Left ventricle myocardium inferior (tissue), 1 donor: ENCODE results near the gene TBC1D22A. TPM values are rescaled to one million over a fixed set of nuclear protein-coding genes. Genes with fewer than 3 reads are reported as not detected.

Experiments used
- DNase-seq: peaks from one replicate; pipeline ENCODE4 v3.0.0-alpha.2; 2020
- H3K27ac ChIP-seq: fragments of 200-600 bp; replicated peaks from 2 replicates; pipeline ENCODE4 v1.8.0; 2021
- H3K27me3 ChIP-seq: fragments of 200-600 bp; 2 replicates; pipeline ENCODE4 v1.8.0; 2021; ENCODE audit warnings: low read depth
- H3K36me3 ChIP-seq: fragments of 200-600 bp; 2 replicates; pipeline ENCODE4 v1.8.0; 2021
- H3K4me1 ChIP-seq: fragments of 200-600 bp; 2 replicates; pipeline ENCODE4 v1.8.0; 2021
- H3K4me3 ChIP-seq: fragments of 200-600 bp; 2 replicates; pipeline ENCODE4 v1.8.0; 2021; ENCODE audit warnings: mild to moderate bottlenecking, moderate library complexity
- H3K9me3 ChIP-seq: fragments of 200-600 bp; replicated peaks from 2 replicates; pipeline ENCODE4 v1.8.0; 2021
- intact Hi-C: fragments of 100-400 bp; cut with micrococcal nuclease; formaldehyde crosslinking; loops from one replicate; pipeline ENCODE4 v1.11.0; 2022
- total RNA-seq: library from RNA; stranded (reverse); fragmentation: NEBNext Ultra II Directional; extraction: Animal tissue kit (Norgen Biotek cat#: 25700); gene quantifications from one replicate; pipeline ENCODE4 v1.2.1, GENCODE V29; 2021
- TF ChIP-seq, protein P1 (sequence below): fragments of 200-600 bp; IDR thresholded peaks from 2 replicates; pipeline ENCODE4 v1.8.0; 2021; ENCODE audit warnings: antibody characterized with exemption, mild to moderate bottlenecking, borderline replicate concordance
- donor health status: DM: no; HTN: yes; CAD: no; lungs with severe emphysema.

The TBC1D22A gene
- total RNA-seq, 1 donor from 2014 or later: 16.2 TPM

GRCh38 chr22:46958191-46958590 lies 195.7 kb downstream of the TBC1D22A start:
- intact Hi-C loops: no loop called here
- H3K4me3 ChIP-seq: no peak overlapping the region
- TF ChIP-seq, protein P1, sequence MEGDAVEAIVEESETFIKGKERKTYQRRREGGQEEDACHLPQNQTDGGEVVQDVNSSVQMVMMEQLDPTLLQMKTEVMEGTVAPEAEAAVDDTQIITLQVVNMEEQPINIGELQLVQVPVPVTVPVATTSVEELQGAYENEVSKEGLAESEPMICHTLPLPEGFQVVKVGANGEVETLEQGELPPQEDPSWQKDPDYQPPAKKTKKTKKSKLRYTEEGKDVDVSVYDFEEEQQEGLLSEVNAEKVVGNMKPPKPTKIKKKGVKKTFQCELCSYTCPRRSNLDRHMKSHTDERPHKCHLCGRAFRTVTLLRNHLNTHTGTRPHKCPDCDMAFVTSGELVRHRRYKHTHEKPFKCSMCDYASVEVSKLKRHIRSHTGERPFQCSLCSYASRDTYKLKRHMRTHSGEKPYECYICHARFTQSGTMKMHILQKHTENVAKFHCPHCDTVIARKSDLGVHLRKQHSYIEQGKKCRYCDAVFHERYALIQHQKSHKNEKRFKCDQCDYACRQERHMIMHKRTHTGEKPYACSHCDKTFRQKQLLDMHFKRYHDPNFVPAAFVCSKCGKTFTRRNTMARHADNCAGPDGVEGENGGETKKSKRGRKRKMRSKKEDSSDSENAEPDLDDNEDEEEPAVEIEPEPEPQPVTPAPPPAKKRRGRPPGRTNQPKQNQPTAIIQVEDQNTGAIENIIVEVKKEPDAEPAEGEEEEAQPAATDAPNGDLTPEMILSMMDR: no peak
- no peaks in the 10 kb centered on the region for H3K27me3 ChIP-seq
- H3K4me1 ChIP-seq: no peaks in the 10 kb centered on the region
- H3K9me3 ChIP-seq: no peaks in the 10 kb centered on the region
- DNase-seq: no peak
- no peaks in the 10 kb centered on the region for H3K36me3 ChIP-seq
- H3K27ac ChIP-seq: no peak overlapping the region

DNA sequence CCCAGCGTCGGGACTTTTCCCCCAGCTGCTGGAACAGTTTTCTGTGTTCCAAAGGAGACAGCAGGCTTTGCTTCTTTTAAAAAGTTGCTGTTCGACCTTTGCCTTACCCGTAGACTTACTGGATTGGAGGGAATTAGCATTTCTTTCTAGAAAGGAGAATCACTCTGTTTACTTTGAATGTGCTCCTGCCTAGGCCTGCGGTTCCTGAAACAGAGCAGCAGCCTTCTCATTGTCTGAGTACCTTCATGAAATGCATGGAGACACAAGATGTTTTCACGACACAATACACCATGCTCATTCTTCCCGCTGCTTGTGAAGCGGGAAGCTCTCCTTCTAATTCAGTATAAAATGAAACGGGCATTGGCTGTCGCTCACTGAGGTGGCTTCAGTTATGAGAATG lies 196.2 kb downstream of the TBC1D22A start:
- Histone ChIP-seq H3K4me1 (no peaks in the 10 kb centered on the region), H3K9me3 (no peaks in the 10 kb centered on the region), H3K36me3 (no peaks in the 10 kb centered on the region), H3K27me3 (no peaks in the 10 kb centered on the region), H3K4me3 (no peak overlapping the region), H3K27ac (no peak overlapping the region)
- no peak for DNase-seq
- TF ChIP-seq, protein P1: no peak
- intact Hi-C loops: no loop called here

DNA sequence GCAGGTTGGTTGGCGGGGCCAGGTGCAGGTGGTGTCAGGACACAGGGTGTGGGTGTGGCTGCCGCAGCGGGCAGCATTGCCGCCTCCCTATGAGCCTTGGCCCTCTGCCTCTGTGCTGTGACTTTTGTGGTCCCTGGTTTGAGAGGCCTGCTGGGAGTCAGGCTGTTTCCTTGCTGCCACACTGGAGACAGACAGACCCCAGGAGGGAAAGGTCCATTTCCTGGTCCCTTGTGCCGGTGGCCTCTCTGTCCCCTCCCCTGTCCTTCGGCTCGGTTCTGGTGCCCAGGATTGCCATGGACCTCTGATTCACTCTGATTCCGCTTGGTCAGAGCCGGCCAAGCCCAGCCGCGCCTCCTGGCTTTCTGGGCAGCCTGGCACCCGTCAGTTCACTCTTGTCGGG lies 196.9 kb downstream of the TBC1D22A start:
- H3K27me3 ChIP-seq: no peaks in the 10 kb centered on the region
- H3K27ac ChIP-seq: no peak overlapping the region
- H3K4me1 ChIP-seq: no peaks in the 10 kb centered on the region
- intact Hi-C loops: no loop called here
- no peaks in the 10 kb centered on the region for H3K36me3 ChIP-seq
- no peaks in the 10 kb centered on the region for H3K9me3 ChIP-seq
- H3K4me3 ChIP-seq: no peak overlapping the region
- no peak for DNase-seq
- TF ChIP-seq, protein P1: no peak

DNA sequence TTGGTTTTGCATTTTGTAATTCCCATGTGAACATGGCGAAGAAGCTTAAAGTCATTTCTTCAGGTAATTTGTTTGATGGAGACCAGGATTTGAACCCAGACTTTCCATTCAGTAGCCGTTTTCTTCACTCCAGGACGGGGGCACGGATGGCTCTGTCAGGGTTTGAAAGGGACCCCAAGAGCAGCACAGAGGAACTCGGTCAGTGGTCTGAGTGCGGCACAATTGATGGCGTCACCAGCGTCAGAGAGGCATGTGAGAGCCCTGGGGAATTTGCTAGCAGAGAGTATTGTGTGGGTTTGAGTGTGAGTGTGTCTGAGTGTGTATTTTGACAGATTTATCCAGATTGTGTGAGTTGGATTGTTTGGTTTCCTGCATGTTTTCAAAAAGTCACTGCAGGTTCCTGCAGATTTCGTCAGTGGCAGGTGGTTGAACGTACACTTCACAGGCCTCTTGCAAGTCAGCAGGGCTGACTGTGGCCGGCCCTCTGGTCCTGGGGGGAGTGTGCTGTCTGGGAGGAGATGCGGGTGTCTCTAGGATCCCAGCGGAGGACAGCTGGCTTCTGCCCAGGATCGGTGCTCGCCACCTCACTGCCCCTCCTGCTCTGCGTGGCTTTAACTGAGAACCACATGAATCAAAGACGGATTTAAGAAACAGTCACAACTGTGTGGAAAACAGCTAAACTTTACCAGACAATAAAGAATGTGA lies 199.3 kb downstream of the TBC1D22A start:
- no peaks in the 10 kb centered on the region for H3K9me3 ChIP-seq
- no peaks in the 10 kb centered on the region for H3K27me3 ChIP-seq
- intact Hi-C loops: no loop called here
- H3K27ac ChIP-seq: no peak overlapping the region
- TF ChIP-seq, protein P1: no peak
- DNase-seq: no peak
- H3K4me1 ChIP-seq: no peaks in the 10 kb centered on the region
- no peak overlapping the region for H3K4me3 ChIP-seq
- H3K36me3 ChIP-seq: no peaks in the 10 kb centered on the region

DNA sequence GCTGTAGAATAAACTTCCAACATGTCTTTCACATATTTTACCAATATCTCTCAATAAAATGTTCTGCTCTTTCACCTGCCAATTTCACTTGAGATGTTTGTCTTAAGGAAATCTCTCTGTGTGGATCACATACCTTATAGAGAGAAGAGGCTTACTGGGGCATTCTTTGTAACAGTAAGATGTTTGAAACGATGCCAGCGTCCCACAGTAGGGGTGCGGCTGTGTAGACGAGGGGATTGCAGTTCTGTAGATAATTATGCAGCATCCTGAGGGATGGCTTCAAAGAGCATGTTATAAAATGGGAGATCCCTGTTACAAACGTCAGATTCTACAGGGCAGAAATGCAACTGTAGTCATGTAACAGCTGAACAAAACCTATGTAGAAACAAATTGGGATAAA lies 200.0 kb downstream of the TBC1D22A start:
- Histone ChIP-seq H3K4me1 (no peaks in the 10 kb centered on the region), H3K4me3 (no peak overlapping the region), H3K36me3 (no peaks in the 10 kb centered on the region), H3K27ac (no peak overlapping the region), H3K27me3 (no peaks in the 10 kb centered on the region), H3K9me3 (no peaks in the 10 kb centered on the region)
- TF ChIP-seq, protein P1: no peak
- DNase-seq: no peak
- intact Hi-C loops: no loop called here
